Endothelial cell of umbilical vein (primary cell): ENCODE results near the gene GABPA. TPM values are rescaled to one million over a fixed set of nuclear protein-coding genes. Genes with fewer than 3 reads are reported as not detected.

ENCODE experiments used
- BruUV-seq: library from RNA; stranded (reverse); fragments of 400-500 nt; replicated peaks from 2 replicates; lab custom pipeline; 2021; lab: Mats Ljungman, UMichigan
- CTCF ChIA-PET: fragments of 300-600, 350-600 bp; sonication (Branson Sonifier 250); formaldehyde crosslinking; loops from one replicate; lab custom pipeline; 2021; ENCODE audit warnings: antibody characterized with exemption, inconsistent platforms; lab: Charles Lee
- POLR2A ChIA-PET: fragments of 300-600, 350-600 bp; sonication (Branson Sonifier 250); formaldehyde crosslinking; loops from one replicate; lab custom pipeline; 2021; ENCODE audit warnings: antibody characterized with exemption, inconsistent platforms; lab: Charles Lee
- DNase-seq: peaks from one replicate; pipeline ENCODE4 v3.0.0-alpha.2; 2011; ENCODE audit warnings: low read depth, low spot score
- FAIRE-seq: peaks from 2 replicates; lab custom pipeline; 2011; peaks lifted over from hg19 to GRCh38; lab: Jason Lieb, UNC
- H2AFZ ChIP-seq: 2 replicates; pipeline ENCODE4 v1.6.0; 2012; ENCODE audit warnings: low read depth, low read length, control low read depth, inconsistent platforms
- H3K27ac ChIP-seq: 2 replicates; pipeline ENCODE4 v1.5.1; 2011; ENCODE audit warnings: low read depth, mild to moderate bottlenecking, control low read depth, low read length, moderate library complexity; ENCODE audit not compliant: insufficient read depth
- H3K27me3 ChIP-seq, 2 experiments: 2 replicates each; pipeline versions ENCODE4 v1.6.0 to v1.6.1; 2011; ENCODE audit warnings: low read length in 2 of 2, mixed read lengths in 1 of 2; ENCODE audit not compliant: control insufficient read depth in 2 of 2, insufficient read depth in 2 of 2
- H3K36me3 ChIP-seq, 2 experiments: 2 replicates in 1 of 2; 3 replicates in 1 of 2; pipeline ENCODE4 v1.5.1; 2011; ENCODE audit warnings: low read length in 2 of 2, mild to moderate bottlenecking in 1 of 2, moderate library complexity in 1 of 2; ENCODE audit not compliant: control insufficient read depth in 2 of 2, insufficient read depth in 2 of 2; ENCODE audit errors: extremely low read depth in 1 of 2
- H3K4me1 ChIP-seq: 3 replicates; pipeline ENCODE4 v1.5.1; 2011; ENCODE audit warnings: mild to moderate bottlenecking, low read length; ENCODE audit not compliant: control insufficient read depth, insufficient read depth; ENCODE audit errors: extremely low read depth
- H3K4me2 ChIP-seq: 2 replicates; pipeline ENCODE4 v1.6.1; 2011; ENCODE audit warnings: low read length, control low read depth, mixed read lengths; ENCODE audit not compliant: insufficient read depth
- H3K4me3 ChIP-seq, 3 experiments: fragments of 200-600 bp in 1 of 3; sonication (generic), shearing (Covaris generic) in 1 of 3; replicated peaks in 1 of 3; 2 replicates each; pipeline ENCODE4 v1.5.1; 2011 to 2016; ENCODE audit warnings: control low read depth in 3 of 3, low read length in 3 of 3, mild to moderate bottlenecking in 2 of 3, inconsistent platforms in 1 of 3, low read depth in 1 of 3, moderate library complexity in 1 of 3; ENCODE audit not compliant: insufficient read depth in 1 of 3
- H3K79me2 ChIP-seq: 2 replicates; pipeline ENCODE4 v1.6.0; 2012; ENCODE audit warnings: low read length, inconsistent platforms; ENCODE audit not compliant: control insufficient read depth, insufficient read depth
- H3K9ac ChIP-seq: replicated peaks from 2 replicates; pipeline ENCODE3; 2011; ENCODE audit warnings: low read length, control low read depth; ENCODE audit not compliant: insufficient read depth; ENCODE audit errors: extremely low read depth
- H3K9me1 ChIP-seq: replicated peaks from 3 replicates; pipeline ENCODE4 v1.6.0; 2011; ENCODE audit warnings: mild to moderate bottlenecking, low read length; ENCODE audit not compliant: control insufficient read depth, insufficient read depth; ENCODE audit errors: extremely low read depth
- H3K9me3 ChIP-seq: replicated peaks from 2 replicates; pipeline ENCODE4 v1.5.1; 2012; ENCODE audit warnings: low read length, inconsistent platforms; ENCODE audit not compliant: control insufficient read depth, insufficient read depth
- H4K20me1 ChIP-seq: replicated peaks from 2 replicates; pipeline ENCODE3; 2011; ENCODE audit warnings: mild to moderate bottlenecking, low read length; ENCODE audit not compliant: control insufficient read depth, insufficient read depth; ENCODE audit errors: extremely low read depth
- EZH2 ChIP-seq: IDR thresholded peaks from 2 replicates; pipeline ENCODE4 v1.6.1; 2012; ENCODE audit warnings: borderline replicate concordance, low read depth, mild to moderate bottlenecking, moderate library complexity, low read length, inconsistent platforms; ENCODE audit not compliant: severe bottlenecking
- FOS ChIP-seq: IDR thresholded peaks from 2 replicates; pipeline ENCODE4 v1.6.1; 2011; ENCODE audit warnings: mild to moderate bottlenecking, low read length, moderate library complexity, borderline replicate concordance; ENCODE audit not compliant: insufficient read depth
- GATA2 ChIP-seq: IDR thresholded peaks from 2 replicates; pipeline ENCODE4 v1.7.0; 2011; ENCODE audit warnings: low read depth, mild to moderate bottlenecking, moderate library complexity, mixed read lengths, low read length; ENCODE audit not compliant: insufficient read length, insufficient read depth
- JUN ChIP-seq: IDR thresholded peaks from 2 replicates; pipeline ENCODE4 v1.6.1; 2011; ENCODE audit warnings: borderline replicate concordance, low read depth; ENCODE audit not compliant: insufficient read length, insufficient read depth
- MYC ChIP-seq: IDR thresholded peaks from one replicate; pipeline ENCODE4 v1.6.1; 2011; ENCODE audit warnings: mild to moderate bottlenecking, low read depth, low read length
- POLR2A ChIP-seq: IDR thresholded peaks from 2 replicates; pipeline ENCODE4 v1.6.1; 2012; ENCODE audit warnings: low read depth, mild to moderate bottlenecking, control low read depth, low read length
- POLR2AphosphoS5 ChIP-seq: IDR thresholded peaks from 2 replicates; pipeline ENCODE4 v1.6.1; 2012; ENCODE audit warnings: low read depth, mild to moderate bottlenecking, control low read depth, low read length, moderate library complexity; ENCODE audit not compliant: insufficient read depth
- dilution Hi-C: fragments of 300-500 bp; cut with MboI; formaldehyde crosslinking; loops from one replicate; pipeline ENCODE4 v1.15.0; 2019; ENCODE audit warnings: low sequenced_read_pairs; ENCODE audit not compliant: extremely low pct_ligation_motif_present
- intact Hi-C: fragments of 100-400 bp; cut with micrococcal nuclease; formaldehyde crosslinking; loops from one replicate; pipeline ENCODE4 v1.10.0; 2022
- polyA plus RNA-seq, 4 experiments: library from polyadenylated mRNA; depleted of rRNA in 3 of 4; stranded (reverse) in 3 of 4; unstranded in 1 of 4; fragments of >200 nt; gene quantifications; 2 replicates each; pipeline versions ENCODE4 v1.2.1 to v1.2.3, GENCODE V29; 2011 to 2012; ENCODE audit warnings: missing spikeins in 1 of 4
- total RNA-seq: library from RNA; stranded (reverse); gene quantifications from 2 replicates; pipeline ENCODE4 v1.2.3, GENCODE V29; 2021
- TF ChIP-seq, protein P1 (sequence below): IDR thresholded peaks from 2 replicates; pipeline ENCODE4 v1.6.1; 2011; ENCODE audit not compliant: insufficient read depth, insufficient read length
- TF ChIP-seq, protein P2 (sequence below), 2 donors: IDR thresholded peaks; 1 replicate in 1 of 2; 2 replicates in 1 of 2; pipeline ENCODE4 v1.5.1; 2011; ENCODE audit warnings: low read length in 2 of 2, mild to moderate bottlenecking in 2 of 2, moderate library complexity in 2 of 2, control low read depth in 1 of 2, inconsistent platforms in 1 of 2, low read depth in 1 of 2; ENCODE audit not compliant: insufficient read depth in 1 of 2; ENCODE audit errors: extremely low read depth in 1 of 2

GABPA gene
- total and polyA plus RNA-seq, 2 donors (not counting 3 experiments of a cell fraction or from before 2014, with no cell fraction given), result 5.8 to 21.0 TPM

DNA sequence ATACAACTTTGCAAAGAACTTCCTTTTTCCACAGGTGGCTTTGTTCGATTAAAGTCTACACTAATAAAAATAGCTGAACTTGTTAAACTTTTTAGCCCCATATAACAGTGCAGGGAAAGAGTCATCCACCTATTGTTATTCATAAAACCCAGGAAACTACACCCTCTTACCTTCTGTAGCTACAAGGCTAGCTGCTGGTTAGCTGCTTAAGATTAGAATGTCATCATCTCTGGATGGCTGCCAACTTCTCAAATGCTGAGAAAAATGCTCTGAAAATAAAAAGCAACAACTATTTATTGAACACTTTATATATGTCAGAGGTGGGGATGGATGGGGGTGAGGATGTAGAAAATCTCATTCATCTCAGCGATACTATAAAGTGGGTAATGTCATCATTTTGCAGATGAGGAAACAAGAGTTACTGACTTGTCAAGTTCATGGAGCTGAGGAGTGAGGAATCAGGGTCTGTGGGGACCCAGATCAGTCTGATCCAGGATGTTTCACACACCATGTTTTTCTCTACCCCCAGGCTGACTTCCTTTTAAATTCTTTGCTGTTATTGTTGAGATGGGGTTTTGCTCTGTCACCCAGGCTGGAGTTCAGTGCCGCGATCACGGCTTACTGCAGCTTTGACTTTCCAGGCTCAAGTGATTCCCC is 17.2 kb upstream of the GABPA start:
- DNase-seq (peak; percentile 67), FAIRE-seq (peak; percentile 64)
- Histone ChIP-seq H3K4me2 (no peak overlapping the region), H4K20me1 (no peaks in the 10 kb centered on the region), H3K79me2 (no peaks in the 10 kb centered on the region), H3K27ac (no peak overlapping the region), H3K27me3 (no peaks in the 10 kb centered on the region), H3K9me1 (no peaks in the 10 kb centered on the region), H3K9me3 (no peaks in the 10 kb centered on the region), H3K4me1 (peaks cover 7% of the 10 kb centered on the region), H3K9ac (no peak overlapping the region), H3K36me3 (peaks cover under 1 to 2% of the 10 kb centered on the region in 2 experiments), H2AFZ (no peak overlapping the region), H3K4me3 (no peak overlapping the region)
- CTCF ChIA-PET, result interaction anchor here (1.0 to 1.9 kb wide), 5 partner anchors 10 to 453 kb away, joined by 3 to 10 read pairs (median 5); partner anchors contain the start of genes APP, ATP5PF and GABPA
- no TSS peak for BruUV-seq
- TF ChIP-seq MYC, result no peak
- TF ChIP-seq FOS, result no peak
- no peak for TF ChIP-seq POLR2AphosphoS5
- TF ChIP-seq, protein P1, sequence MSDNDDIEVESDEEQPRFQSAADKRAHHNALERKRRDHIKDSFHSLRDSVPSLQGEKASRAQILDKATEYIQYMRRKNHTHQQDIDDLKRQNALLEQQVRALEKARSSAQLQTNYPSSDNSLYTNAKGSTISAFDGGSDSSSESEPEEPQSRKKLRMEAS, result no peak
- POLR2A ChIA-PET, result no interaction called here
- dilution Hi-C loops (no loop called here), intact Hi-C loops (no loop called here)

DNA sequence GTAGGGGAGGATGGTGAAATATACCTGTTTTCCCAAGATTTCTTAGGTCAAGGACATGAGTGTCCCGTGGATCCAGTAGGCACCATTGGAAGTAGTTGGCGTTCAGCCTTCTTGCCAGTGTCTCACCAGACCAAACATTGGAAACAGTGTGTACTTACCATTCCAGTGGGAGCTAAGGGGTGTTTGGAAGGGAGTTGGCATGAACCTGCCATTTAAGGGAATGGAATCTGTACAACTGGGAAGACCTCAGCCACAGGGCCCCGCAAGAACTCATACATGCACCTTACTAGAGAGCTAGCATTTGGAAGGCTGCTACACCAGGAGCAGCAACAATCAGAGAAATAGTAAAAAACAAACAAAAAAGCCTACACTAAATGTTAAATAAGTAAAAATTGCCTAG is 12.8 kb upstream of the GABPA start:
- Histone ChIP-seq H3K27ac (no peak overlapping the region), H3K36me3 (peaks cover 2 to 10% of the 10 kb centered on the region in 2 experiments), H3K9me3 (no peaks in the 10 kb centered on the region), H3K4me2 (no peak overlapping the region), H3K4me1 (peaks cover 7% of the 10 kb centered on the region), H3K9ac (no peak overlapping the region), H3K4me3 (no peak overlapping the region), H3K79me2 (no peaks in the 10 kb centered on the region), H3K27me3 (no peaks in the 10 kb centered on the region), H4K20me1 (no peaks in the 10 kb centered on the region), H3K9me1 (no peaks in the 10 kb centered on the region), H2AFZ (no peak overlapping the region)
- ChIA-PET POLR2A (no interaction called here), CTCF (no interaction called here)
- no TSS peak for BruUV-seq
- dilution Hi-C loops, result no loop called here
- FAIRE-seq (no peak), DNase-seq (no peak)
- intact Hi-C loops, result no loop called here
- no peak for TF ChIP-seq GATA2
- no peak for TF ChIP-seq EZH2
- no peak for TF ChIP-seq JUN
- TF ChIP-seq POLR2AphosphoS5, result no peak
- no peak for TF ChIP-seq MYC
- TF ChIP-seq, protein P1, result no peak
- TF ChIP-seq POLR2A, result no peak
- TF ChIP-seq FOS, result no peak
- TF ChIP-seq, protein P2, sequence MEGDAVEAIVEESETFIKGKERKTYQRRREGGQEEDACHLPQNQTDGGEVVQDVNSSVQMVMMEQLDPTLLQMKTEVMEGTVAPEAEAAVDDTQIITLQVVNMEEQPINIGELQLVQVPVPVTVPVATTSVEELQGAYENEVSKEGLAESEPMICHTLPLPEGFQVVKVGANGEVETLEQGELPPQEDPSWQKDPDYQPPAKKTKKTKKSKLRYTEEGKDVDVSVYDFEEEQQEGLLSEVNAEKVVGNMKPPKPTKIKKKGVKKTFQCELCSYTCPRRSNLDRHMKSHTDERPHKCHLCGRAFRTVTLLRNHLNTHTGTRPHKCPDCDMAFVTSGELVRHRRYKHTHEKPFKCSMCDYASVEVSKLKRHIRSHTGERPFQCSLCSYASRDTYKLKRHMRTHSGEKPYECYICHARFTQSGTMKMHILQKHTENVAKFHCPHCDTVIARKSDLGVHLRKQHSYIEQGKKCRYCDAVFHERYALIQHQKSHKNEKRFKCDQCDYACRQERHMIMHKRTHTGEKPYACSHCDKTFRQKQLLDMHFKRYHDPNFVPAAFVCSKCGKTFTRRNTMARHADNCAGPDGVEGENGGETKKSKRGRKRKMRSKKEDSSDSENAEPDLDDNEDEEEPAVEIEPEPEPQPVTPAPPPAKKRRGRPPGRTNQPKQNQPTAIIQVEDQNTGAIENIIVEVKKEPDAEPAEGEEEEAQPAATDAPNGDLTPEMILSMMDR (IDR thresholded peaks at IDR 0.05; ENCODE audit: extremely low read depth in 1 of 2, insufficient read depth in 1 of 2, low read depth in 1 of 2, low read length in 2 of 2), result no peak
